Coronary artery (tissue), 2 donors: ENCODE results near the gene VTI1B.
A peak's percentile ranks its signal among the peaks of the same experiment; 100 is the strongest.
"Not testable (repeated sequence)": the region's sequence is repeated elsewhere in the genome, so short reads cannot be mapped to it uniquely, and the experiment has no call there.

ENCODE experiments used
- DNase-seq: peaks from one replicate; pipeline ENCODE4 v3.0.0-alpha.2; 2017; ENCODE audit warnings: low spot score
- H3K27ac ChIP-seq, 2 donors: fragments of 200-600 bp; sonication (generic); one replicate each; pipeline ENCODE4 v1.5.1; 2016 to 2019
- H3K4me3 ChIP-seq: fragments of 200-600 bp; sonication (generic); 2 replicates; pipeline ENCODE4 v1.5.1; 2016; ENCODE audit warnings: mild to moderate bottlenecking, moderate library complexity
- CTCF ChIP-seq: fragments of 200-600 bp; sonication (generic); IDR thresholded peaks from one replicate; pipeline ENCODE4 v1.5.1; 2019; ENCODE audit warnings: antibody characterized with exemption

The VTI1B gene

GRCh38 chr14:67674480-67675218, at the start of gene VTI1B:
VTI1B (minus strand) TSS chr14:67674632; CDS start chr14:67674489, 143 bp downstream.
- H3K4me3 ChIP-seq = peak within 1 kb of the TSS; percentile 87
- peak within 1 kb of the TSS; percentile 88 to 95 for H3K27ac ChIP-seq
- TF ChIP-seq CTCF = no peak
- peak; percentile 83 for DNase-seq

DNA sequence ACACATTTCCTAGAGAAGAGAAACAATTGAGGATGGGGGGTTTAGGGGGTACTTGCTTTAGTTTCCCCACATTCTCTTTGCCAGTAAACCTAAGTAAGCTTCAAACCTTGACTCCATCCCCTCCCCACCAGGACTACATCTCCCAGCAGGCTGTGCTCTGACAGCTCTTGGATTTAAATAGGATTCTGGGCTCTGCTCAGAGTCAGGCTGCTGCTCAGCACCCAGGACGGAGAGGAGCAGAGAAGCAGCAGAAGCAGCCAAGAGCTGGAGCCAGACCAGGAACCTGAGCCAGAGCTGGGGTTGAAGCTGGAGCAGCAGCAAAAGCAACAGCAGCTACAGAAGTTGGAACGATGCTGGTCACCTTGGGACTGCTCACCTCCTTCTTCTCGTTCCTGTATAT, 47.9 kb upstream of the VTI1B start:
- peak overlapping the region; percentile 17 for H3K4me3 ChIP-seq
- DNase-seq = no peak
- no peak for TF ChIP-seq CTCF
- H3K27ac ChIP-seq = no peak overlapping the region

GRCh38 chr14:67721875-67722274, 47.4 kb upstream of the VTI1B start:
- H3K4me3 ChIP-seq = no peak overlapping the region
- TF ChIP-seq CTCF = no peak
- no peak overlapping the region for H3K27ac ChIP-seq
- DNase-seq = no peak

DNA sequence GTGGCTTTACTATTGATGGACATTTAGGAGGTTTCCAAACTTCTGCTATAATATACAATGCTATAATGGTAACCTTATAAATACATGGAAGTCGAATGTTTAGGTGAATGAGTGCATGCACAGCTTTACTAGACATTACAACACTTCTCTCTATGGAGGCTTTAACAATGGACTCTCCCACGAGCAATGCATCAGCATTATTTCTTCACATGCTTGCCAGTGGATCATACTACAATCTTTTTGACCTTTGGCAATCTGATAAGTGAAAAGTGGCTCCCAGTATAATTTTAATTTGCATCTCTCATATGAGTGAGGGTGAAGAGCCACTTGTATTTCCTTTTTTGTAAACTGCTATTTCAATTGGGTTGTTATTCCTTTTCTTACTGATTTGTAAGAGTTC, 45.4 kb upstream of the VTI1B start:
- TF ChIP-seq CTCF = no peak
- no peak for DNase-seq

GRCh38 chr14:67719385-67719784, 45.0 kb upstream of the VTI1B start:
- not testable (repeated sequence) for DNase-seq, H3K27ac ChIP-seq, H3K4me3 ChIP-seq

More for the DNA sequence above, 45.4 kb upstream of the VTI1B start:
- no peak overlapping the region for H3K4me3 ChIP-seq
- H3K27ac ChIP-seq = no peak overlapping the region

DNA sequence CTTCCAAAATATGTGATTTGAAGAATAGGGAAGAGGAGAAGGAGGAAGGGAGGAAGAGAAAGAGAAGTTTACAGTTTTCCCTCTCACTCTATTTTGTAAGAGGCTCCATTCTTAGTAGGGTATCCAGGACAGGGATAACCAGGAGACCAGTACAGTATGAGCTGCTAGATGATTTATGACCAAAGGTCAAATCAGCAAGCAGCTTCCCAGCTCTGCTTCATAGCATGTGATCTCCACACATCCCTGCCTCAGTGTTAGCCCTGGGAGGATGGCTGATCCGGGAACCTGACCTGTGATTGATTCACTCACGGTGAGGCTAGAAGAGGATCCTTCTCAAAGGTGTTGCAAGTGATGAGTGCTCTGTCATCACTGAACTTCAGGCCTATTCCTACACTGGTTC, 43.8 kb upstream of the VTI1B start:
- H3K4me3 ChIP-seq = no peak overlapping the region
- DNase-seq = no peak
- no peak overlapping the region for H3K27ac ChIP-seq
- TF ChIP-seq CTCF = no peak

GRCh38 chr14:67717048-67717447, 42.6 kb upstream of the VTI1B start:
- Histone ChIP-seq H3K27ac (no peak overlapping the region), H3K4me3 (no peak overlapping the region)
- DNase-seq = no peak
- no peak for TF ChIP-seq CTCF
